Stromal cell of bone marrow (primary cell): ENCODE results near the gene GLA.
A peak's percentile ranks its signal among the peaks of the same experiment; 100 is the strongest.

Experiments used
- DNase-seq: peaks from one replicate; pipeline ENCODE4 v3.0.0-alpha.2; 2012; ENCODE audit warnings: low read depth

Gene GLA

GRCh38 chrX:101397779-101398178 lies 9.9 kb downstream of the GLA start:
- DNase-seq, result no peak

- no peak for DNase-seq
These were observed 11.9 kb downstream of the GLA start for GRCh38 chrX:101395789-101396188.

GRCh38 chrX:101394372-101394771 lies 13.4 kb downstream of the GLA start:
- no peak for DNase-seq

GRCh38 chrX:101393530-101394305 lies 14.0 kb downstream of the GLA start:
- DNase-seq, result no peak

- DNase-seq, result no peak
These were observed 15.9 kb downstream of the GLA start for GRCh38 chrX:101391831-101392230.

- DNase-seq, result peak; percentile 78
These were observed 16.8 kb downstream of the GLA start, which contains the start of gene RPL36A for GRCh38 chrX:101390664-101391525. Gene RPL36A, plus strand, starts transcription at chrX:101391011. Its CDS starts 33 bp downstream, at chrX:101391044.

GRCh38 chrX:101388604-101389003 lies 19.1 kb downstream of the GLA start:
- no peak for DNase-seq

- DNase-seq, result no peak
These were observed 21.2 kb downstream of the GLA start for GRCh38 chrX:101386542-101386885.

- DNase-seq, result no peak
These were observed 21.8 kb downstream of the GLA start, which contains the start of gene BTK for GRCh38 chrX:101385795-101386541. Gene BTK, minus strand, starts transcription at chrX:101386191. Its CDS starts 10,907 bp downstream, at chrX:101375284.

- DNase-seq, result no peak
These were observed 22.6 kb downstream of the GLA start for GRCh38 chrX:101385026-101385684.

- no peak for DNase-seq
These were observed 24.0 kb downstream of the GLA start for GRCh38 chrX:101383679-101384205.

GRCh38 chrX:101377547-101377946 lies 30.2 kb downstream of the GLA start:
- no peak for DNase-seq

GRCh38 chrX:101370888-101371504 lies 36.7 kb downstream of the GLA start:
- no peak for DNase-seq

GRCh38 chrX:101369687-101370086 lies 38.0 kb downstream of the GLA start:
- no peak for DNase-seq

GRCh38 chrX:101368800-101369199 lies 38.9 kb downstream of the GLA start:
- DNase-seq, result no peak

- no peak for DNase-seq
These were observed 42.4 kb downstream of the GLA start for GRCh38 chrX:101365301-101365795.

GRCh38 chrX:101362757-101363156 lies 45.0 kb downstream of the GLA start:
- no peak for DNase-seq

- no peak for DNase-seq
These were observed 45.6 kb downstream of the GLA start for GRCh38 chrX:101362116-101362515.

- no peak for DNase-seq
These were observed 47.3 kb downstream of the GLA start for GRCh38 chrX:101360390-101360789.

- no peak for DNase-seq
These were observed 47.8 kb downstream of the GLA start for GRCh38 chrX:101359966-101360365.
